ENCODE data around the gene TLX1.

TLX1 gene

DNA sequence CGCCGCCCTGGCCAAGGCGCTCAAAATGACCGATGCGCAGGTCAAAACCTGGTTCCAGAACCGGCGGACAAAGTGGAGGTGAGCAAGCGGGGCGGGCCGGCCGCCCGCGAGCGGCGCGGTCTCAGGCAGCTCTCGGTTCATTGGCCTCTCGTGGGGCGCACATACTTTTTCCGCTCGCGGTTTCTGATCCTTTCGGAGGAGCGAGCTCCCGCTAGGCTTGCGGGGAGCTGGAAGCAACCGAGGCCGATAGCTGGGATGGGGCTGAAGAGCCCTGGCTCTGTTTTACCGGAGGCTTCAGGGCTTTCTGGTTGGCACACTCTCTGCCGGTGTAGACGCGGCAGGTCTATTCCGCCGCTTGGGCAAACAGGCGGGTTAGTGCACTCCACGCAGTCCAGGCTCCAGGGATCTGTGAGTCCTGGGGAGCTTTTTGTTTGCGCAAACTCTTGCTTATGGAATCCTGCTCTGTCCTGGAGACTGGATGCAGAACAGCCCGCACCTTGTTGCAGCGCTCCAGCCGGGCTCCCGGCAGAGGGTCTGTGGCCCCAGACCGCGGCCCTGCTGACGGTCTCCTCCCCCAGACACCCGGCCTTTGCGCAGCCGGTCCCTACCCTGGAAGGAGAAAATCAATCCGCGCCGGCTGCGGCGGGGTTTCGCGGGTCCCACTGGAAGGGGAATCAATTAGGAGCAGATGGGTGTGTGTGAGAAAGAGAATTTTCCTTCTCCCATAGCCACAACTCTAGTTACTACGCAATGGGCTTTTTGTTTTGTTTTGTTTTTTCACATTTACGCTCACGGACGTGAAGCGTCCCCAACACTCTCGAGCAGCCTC lies 3.4 kb downstream of the TLX1 start:
- DNase-seq = no peak

DNA sequence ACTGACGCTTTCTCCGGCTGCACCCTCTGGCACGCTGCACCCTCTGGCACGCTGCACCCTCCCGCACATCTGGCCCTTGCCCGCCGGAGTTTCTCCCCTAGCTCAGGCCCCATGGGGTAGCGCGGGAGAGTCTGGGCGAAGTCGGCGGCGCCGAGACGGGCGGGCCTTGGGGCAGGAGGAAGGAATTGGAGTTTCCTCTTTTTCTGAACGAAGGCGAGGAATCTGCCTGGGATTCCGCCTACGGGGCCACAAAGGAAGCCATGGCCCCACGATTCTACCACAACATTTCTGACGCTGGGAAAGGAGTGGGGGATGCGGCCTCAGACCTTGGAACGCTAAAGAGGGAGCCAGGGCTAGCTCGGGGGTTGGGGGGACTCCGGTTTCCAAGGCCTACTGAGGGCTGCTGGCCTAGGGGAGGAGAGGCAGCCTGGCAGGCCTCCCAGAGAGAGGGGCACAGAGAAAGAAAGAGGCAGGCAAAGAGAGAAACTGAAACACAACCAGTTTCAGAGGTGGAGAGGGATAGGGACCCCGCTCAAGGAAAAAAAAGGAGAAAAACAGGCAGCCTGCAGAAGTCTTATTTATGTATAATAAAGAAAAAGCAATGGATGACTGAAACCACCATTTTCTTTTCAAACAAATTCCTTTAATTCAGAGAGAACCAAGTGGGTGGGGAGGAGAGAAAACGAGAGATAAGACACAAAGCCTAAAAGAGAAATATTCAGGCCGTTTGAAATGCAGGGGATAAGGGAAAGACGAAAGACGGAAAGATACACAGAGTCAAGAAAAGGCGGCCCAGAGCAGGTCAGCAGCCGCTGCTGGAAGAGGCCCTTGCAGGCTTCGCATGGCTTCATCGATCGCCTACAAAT lies 4.3 kb downstream of the TLX1 start:
- no peak for DNase-seq

DNA sequence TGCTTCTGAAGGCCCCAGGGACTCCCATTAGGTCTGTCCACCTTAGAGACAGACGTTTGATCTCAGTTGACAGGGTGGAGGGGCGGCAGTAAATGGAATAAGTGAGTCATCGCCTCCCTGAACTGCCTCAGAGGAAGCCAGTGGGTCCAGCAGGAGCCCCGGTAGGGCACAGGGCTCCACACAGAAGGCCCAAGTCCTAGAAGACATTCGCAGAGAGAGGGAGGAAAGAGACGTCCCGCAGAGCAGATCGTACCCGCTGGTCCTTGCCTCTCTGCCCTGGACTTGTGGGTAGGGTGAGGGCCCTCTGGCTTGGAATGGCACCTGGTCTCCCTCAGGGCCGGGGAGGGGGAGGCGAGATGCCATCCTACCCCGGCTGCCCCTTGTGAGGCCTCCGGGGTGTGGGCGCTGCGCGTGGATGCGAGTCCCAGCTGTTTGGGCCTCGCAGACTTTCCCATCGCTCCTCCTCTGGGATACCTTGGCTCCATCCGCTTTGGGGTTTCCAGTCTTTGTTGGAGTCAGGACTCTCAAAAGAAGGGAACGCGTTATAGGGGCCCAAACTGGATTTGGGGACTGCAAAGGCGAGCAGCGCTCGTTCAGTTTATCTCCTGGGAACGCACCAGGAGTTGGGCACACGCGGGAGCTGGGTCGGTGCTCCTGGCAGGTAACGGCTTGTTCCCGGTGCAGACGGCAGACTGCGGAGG lies 5.1 kb downstream of the TLX1 start:
- no peak for DNase-seq

DNA sequence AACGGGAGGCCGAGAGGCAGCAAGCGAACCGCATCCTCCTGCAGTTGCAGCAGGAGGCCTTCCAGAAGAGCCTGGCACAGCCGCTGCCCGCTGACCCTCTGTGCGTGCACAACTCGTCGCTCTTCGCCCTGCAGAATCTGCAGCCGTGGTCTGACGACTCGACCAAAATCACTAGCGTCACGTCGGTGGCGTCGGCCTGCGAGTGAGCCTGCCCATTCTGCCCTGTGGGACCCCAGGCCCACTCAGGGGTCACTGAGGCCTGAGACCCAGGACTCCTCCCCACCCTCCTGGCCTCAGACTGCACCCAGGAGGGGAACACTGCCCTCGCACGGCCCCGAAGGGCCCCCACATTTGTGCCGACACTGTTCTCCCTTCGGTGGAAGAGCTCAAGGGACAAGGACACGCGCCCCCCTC lies 5.6 kb downstream of the TLX1 start:
- DNase-seq = no peak

DNA sequence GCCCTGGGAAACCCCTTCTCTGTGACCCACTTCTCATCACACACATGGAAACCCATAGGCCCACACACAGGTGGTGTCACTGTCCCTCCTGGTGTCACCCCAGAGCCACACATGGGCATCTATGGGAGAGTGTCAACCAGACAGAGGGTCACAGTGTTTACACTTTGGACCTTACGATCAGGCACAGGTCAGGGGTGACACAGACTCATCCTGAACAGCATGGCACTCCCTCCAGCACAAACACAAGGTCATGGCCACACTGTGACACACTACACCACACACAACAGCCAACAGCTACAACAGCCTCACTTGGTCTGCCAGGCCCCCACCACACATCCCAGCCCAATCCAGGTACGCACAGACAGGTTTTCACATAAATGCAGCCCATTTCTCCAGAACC lies 6.2 kb downstream of the TLX1 start:
- no peak for DNase-seq

DNA sequence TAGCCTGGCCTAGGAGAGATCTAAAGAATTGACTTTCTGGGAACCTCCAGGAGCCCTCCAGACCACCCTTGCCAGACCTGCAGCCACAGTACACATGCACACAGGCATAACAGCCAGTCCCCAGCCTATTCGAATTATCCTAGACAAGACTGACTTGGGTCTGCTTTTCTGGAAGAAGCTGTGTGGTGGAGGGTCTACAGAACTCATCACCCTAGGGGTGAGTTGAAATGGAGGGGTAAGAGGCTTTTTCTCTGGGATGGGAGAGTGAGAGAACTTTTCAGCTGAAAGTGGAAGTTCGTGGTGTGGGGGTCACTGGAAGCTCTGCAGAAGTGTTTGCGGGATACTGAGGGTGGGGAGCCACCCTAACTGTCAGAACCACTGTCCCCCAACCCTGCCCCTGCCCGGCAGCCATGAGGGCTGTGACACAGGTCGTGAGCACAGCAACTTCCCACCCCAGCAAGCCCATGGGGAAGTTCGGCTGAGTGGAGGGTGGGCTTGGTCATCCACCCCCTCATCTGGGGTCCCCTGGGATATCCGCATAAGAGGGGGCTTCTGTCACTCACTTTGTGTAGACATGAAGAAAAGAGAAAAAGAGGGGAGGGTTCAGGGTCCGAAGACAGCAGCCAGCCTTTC lies 7.8 kb downstream of the TLX1 start:
- no peak for DNase-seq

DNA sequence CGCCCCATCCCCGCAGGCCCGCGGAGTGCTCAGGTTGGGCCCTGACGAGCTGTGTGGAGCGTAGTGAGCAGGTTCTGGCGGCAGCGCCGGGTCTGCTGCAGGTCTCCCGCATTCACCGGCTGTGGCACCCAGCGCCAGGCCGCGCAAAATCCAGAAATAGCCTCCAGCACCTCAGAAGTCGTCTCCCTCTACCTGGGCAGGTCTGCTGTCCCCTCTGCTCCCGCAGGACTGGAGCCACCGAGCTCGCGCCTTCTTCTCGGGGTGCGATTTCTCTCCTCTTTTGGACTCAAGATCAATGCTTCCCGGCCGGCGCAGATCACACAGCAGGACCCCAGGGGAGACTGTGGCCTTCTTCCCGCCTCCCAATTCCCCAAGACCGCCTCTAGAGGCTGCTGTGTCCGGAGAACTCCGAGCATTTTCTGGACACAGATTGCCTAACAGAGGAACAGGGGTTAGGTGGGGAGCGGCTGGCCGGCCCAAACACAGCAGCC lies 8.4 kb downstream of the TLX1 start:
- no peak for DNase-seq

DNA sequence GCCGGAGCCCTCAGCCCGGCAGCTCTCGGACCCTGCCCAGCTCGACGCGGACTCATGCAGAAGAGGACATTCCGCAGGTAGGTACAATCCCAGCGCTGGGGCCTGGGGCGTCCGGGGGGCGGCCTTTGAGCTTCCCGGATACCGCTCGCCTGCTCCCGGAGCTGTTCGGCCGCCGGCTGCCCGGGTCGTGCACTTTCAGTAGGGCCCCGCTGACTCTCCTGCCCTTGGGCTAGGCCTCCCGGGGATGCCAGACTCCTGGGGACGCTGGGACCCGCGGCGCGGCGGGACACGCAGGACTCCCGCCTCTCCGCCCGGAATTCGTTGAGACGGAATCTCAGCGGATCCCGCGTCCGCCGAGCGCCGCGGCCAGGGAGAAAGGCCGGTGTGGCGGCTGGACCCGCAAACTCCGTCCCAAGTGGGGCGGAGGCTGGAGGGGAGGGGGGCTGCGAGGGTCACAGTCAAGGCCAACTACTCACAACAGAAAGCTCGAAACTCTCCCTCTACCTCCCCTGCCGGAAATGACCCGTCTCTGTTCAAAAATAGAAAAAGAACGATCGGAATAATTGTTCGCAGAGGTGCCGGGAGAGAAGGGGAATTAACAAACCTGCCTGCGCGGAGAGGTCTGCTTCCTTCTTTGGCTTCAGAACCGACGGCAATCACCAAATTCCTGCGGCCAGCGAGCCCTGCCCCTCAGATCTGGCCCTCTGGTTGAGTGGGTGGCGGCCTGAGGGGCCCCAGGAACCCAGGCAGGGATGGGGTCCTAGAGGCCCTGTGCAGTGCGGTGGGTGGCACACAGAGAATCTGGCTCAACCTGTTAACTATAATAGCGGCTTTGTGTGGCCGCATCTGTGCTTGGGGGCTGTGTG lies 9.2 kb downstream of the TLX1 start:
- DNase-seq = no peak

DNA sequence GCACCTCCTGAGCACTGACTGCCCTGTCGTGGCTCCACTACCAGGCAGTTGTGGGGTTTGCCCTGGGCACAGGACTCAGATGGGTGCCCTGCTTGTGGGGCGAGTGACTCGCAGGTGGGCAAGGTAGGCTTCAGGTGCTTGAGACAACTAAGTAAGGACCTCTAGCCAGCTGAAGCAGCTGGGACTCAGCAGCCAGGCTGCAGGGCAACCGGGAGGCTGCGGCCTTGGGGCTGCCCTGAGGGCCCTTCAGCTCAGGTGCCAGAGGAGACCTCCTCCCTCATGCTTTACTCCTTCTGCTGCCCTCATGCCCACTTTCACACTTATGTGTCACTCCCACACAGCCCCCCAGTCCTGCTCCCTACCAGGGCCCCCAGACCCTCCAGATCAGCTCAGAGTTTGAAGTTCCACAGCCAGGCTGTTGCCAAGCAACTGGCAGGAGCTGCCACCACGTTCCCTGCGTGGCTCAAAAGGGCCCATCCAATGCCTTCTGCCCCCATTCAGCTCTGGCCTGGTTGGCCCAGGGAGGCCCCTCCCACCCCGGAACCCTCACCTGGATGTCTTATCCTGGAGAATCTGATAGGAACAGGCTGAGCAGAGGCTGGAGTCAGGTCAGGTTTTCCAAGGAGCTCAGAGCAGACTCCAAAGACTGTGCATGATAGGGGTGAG lies 10.0 kb downstream of the TLX1 start:
- DNase-seq = no peak

DNA sequence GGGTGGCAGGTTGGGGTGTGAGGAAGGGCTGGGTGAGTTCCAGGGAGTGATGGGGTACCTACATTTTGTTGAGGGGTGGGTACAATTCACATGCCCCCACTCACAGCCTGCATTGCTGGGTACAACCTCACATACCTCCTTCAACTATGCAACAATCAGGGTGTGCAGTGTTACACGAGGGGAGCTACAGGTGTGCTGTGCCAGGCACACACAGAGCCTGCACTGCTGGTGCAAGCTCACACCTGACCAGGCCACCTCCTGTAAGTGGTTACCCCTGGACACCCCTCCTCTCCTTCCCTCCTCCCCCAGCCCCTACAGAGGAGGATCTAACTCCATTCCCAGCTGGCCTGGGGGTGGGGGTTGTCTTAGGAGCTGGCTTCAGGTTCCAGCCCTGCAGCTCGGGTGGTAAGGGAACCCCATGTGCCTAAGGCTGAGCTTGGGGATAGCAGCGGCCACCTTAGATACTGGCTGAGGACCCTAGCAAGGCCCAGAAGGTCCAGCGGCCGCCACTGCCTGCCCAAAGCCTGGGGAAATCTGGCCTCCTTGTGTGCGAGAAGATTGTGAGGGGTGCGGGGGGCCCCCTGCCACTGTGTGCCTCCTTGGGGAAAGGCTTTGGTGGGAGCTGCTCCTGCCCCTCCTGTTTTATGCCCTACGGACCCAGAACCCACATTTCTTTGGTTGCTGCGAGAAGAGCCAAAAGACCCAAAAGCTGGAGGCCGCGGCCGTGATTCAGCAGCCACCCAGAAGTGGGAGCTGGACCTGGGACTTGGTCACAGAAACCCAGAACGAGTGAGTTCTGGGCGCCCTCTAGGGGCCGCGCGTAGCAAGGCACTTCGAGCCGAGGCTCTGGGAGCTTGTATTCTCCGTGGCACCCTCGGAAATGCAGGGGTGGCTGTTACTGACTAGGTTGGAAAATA lies 10.8 kb downstream of the TLX1 start:
- peak; percentile 52 for DNase-seq

DNA sequence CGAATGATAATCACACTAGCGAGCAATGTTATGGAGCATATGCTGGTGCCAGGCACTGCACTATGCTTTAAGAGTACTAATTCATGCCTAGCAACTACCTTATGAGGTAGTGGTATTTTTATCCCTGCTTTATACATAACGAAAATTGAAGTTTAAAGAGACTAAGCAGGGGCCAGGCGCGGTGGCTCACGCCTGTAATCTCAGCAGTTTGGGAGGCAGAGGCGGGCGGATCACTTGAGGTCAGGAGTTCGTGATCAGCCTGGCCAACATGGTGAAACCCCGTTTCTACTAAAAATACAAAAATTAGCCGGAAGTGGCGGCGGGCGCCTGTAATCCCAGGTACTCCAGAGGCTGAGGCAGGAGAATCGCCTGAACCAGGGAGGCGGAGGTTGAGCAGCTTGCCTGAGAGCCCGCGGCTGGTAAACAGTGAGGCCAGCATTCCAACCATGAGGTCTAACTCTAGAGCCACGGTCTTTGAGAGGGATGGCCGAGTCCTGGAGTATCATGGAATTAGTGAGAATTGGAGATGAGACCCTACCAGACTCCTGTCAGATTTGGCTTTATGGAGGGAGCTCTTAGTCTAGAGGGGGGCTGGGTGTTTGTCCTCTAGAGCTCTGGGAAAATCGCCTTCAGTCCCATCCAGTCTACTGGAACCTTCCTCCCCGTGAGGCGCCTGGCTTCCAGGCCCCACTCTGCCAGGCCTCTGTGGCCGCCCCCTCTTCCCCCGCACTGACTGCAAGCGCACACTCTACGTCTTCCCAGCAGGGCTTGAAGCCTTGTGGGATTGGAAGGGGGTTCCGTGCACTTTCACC lies 11.6 kb downstream of the TLX1 start:
- DNase-seq = no peak

DNA sequence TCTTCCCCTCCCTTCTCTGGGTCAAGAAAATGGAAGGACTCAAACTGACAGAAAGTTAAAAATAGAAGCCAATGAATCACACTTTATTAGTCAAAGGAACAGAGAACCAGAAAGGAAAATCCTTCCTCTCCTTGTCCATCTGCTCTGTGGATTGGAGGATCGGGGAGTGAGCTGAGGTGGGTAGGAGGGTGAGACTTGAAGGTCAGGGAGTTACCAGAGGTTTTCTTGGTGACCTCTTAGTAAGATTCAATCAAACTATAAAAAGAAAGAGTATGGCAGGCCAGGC lies 12.2 kb downstream of the TLX1 start:
- no peak for DNase-seq

DNA sequence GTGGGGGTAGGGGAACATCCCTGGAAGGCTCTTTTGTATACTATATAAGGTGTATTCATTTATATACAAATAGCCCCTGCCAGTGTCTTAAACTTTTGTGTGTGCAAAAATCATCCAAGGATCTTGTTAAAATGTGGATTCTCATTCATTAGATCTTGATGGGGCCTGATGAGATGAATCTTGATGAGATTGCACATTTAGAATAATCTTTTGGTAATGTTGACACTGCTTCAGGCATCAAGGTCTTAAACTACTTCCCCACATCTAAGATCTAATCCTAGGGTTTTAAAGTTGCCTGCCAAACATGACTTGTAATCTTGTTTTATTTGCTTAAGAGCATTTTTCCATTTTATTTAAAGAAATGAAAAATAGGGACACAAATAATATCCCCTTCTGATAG lies 13.0 kb downstream of the TLX1 start:
- DNase-seq = no peak

DNA sequence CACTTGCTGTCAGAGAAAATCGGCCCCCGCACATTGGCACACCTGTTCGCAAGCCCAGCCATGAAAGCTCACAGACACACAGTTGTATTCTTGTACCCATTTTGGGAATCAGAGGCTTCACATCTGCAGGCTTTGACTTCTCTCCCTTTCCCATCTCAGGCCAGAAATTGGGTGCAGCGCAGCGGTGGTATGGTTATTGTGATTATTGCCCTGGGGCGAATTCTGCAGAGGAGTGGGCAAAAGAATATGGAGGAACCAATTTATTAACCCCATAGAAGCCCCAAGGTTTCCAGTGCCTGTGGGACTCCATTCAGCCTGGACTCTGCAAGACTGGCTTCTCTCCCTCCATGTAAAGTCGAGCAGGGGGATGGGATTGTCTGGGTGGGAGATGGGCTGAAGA lies 14.0 kb downstream of the TLX1 start:
- no peak for DNase-seq

DNA sequence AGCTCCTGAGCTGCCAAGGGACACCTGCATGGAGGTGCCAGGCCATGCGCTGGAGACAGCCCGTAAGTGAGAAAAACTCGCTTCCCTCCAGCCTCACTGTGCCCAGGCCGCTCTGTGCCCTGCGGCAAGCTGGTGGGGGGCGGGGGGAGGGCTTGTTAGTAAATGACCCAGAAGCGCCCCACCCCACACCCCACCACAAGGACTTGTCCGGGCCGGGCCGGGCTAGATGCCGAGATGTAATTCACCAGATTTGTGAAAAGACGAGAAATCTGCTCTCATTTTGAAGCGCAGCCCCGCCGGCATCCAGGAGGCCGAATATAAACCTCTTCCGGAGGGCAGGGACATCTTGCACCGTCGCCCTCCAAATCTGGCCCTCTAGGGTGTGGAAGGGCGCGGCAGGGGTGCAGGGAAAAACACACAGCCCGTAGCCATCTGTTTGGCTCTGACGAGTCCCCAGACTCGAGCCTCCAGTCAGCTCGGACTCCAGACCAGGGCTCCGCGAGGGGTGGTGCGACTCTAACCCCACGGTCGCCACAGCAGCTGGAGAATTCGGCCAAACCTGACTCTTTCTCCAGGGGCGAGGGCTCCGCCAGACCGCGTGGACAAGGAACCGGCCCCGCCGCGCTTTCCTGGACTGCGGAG lies 14.8 kb downstream of the TLX1 start:
- no peak for DNase-seq

DNA sequence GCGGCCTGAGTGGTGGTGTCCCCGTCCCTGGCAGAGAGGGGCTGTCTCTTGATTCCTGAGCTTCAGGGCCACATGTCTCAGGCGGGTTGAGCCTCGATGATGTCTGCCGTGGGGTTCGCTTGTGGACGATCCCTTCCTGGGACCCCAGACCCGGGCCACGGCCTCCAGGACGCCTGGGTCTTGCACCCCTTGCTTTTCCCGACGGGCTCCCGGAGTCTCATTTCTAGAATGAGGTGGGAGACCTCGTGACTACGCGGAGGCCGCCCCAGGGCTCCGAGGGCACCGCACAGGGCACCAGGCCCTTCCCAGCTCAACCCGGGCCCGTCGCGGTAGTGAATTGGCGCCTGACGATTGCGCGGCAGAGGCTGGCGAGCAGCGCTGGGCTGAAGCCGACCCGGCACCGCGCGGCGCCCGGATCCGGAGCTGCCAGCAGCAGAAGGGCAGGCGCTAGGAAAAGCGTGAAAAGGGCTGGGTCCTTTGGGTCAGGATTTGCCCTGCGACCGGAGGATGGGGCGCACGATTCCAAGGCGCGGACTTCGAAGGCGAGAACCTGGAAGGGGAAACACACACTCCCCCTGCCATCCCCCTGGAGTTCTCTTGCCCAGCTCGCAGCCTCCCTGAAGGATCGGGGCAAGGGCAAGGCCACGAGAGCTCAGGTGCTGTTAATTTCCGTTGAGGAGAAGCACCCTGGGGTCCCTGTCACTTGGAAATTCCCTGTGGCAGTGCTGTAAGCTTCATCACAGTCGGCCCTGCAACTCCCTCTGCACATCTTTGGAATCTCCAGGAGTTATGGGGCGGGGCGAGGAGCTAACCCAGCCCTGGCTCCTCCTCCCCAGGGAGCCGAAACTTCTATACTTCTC lies 15.5 kb downstream of the TLX1 start:
- no peak for DNase-seq

DNA sequence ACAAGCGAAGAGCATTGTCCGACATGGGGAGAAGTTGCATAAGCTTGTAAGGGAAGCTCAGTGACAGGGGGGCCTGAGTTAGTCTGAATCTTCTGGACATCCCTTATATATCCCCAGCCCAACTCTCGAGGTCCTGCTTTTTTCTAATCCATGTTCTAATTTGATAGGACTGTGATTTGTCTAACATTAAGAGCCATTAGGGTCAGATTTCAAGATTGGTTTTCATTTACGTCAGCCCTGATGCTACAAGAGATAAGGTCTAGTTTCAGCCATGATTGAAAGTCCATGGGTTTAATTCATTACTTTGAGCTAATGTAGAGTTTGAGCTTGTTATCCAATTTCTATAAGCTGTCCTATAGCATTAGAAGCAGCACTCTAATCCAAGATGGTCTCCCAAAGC lies 20.3 kb downstream of the TLX1 start:
- DNase-seq = no peak

DNA sequence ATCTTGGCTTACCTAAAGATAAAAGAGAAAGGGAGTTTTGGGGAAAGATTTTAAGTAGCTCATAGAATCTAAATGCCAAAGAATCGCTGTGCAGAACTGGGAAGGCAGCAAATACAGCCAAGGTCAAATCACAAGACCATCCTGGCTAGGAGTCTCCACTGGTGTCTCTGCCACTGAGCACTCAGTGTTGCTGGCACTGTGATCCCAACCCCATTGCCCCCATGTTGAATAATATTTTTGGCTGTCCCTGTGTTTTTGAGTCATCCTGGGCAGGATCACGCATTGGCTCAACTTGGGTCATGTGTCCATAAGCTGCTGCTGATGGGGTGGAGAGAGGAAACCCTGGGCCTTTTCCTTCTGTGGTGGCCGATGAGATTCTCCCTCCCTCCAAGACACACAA lies 21.2 kb downstream of the TLX1 start:
- DNase-seq = no peak
